Measurements from ENCODE around the gene RASL11A. TPM values are rescaled to one million over a fixed set of nuclear protein-coding genes. Genes with fewer than 3 reads are reported as not detected.

RASL11A gene
- total and polyA plus RNA-seq, 8 donors: 10.3 to 12.6 (median 12.2) TPM

GRCh38 chr13:27250833-27251165 is 19.8 kb upstream of the RASL11A start:
- intact Hi-C loops (cut with DNase I): no loop called here
- H3K36me3 ChIP-seq: peaks cover 0 to 24% of the 10 kb centered on the region in 2 donors

GRCh38 chr13:27251166-27252091 is 19.2 kb upstream of the RASL11A start, which contains the start of gene RPL21:
Gene RPL21 (plus strand): TSS chr13:27251558. CDS start chr13:27253777, 2,219 bp downstream.
- no peak for TF ChIP-seq CTCF (IDR thresholded peaks at IDR 0.05)
- peak; percentile 96 to 99 (median 98) for DNase-seq
- ATAC-seq: peak; percentile 97
- Histone ChIP-seq H3K27me3 (no peaks in the 10 kb centered on the region), H3K4me1 (peaks cover 16 to 51% of the 10 kb centered on the region in 2 donors), H3K27ac (peak within 1 kb of the TSS; percentile 97 to 98), H3K4me3 (peak within 1 kb of the TSS; percentile 92 to 94), H3K36me3 (peaks cover 0 to 30% of the 10 kb centered on the region in 2 donors), H3K9me3 (no peaks in the 10 kb centered on the region)
- intact Hi-C loops (cut with DNase I): no loop called here

More at GRCh38 chr13:27250833-27251165, 19.8 kb upstream of the RASL11A start:
- peaks cover 16 to 47% of the 10 kb centered on the region in 2 donors for H3K4me1 ChIP-seq
- ATAC-seq (no peak), DNase-seq (no peak)
- H3K27ac ChIP-seq: peak overlapping the region; percentile 97 to 98
- no peak for TF ChIP-seq CTCF (IDR thresholded peaks at IDR 0.05)
- H3K27me3 ChIP-seq: no peaks in the 10 kb centered on the region
- peak overlapping the region; percentile 92 to 94 for H3K4me3 ChIP-seq
- H3K9me3 ChIP-seq: no peaks in the 10 kb centered on the region

GRCh38 chr13:27252467-27252866 is 18.2 kb upstream of the RASL11A start:
- Histone ChIP-seq H3K4me1 (peaks cover 16 to 57% of the 10 kb centered on the region in 2 donors), H3K27me3 (no peaks in the 10 kb centered on the region), H3K9me3 (no peaks in the 10 kb centered on the region), H3K27ac (no peak overlapping the region), H3K4me3 (peak overlapping the region; percentile 92 to 94), H3K36me3 (peaks cover 0 to 40% of the 10 kb centered on the region in 2 donors)
- DNase-seq (no peak), ATAC-seq (no peak)
- intact Hi-C loops (cut with DNase I): no loop called here
- TF ChIP-seq CTCF (IDR thresholded peaks at IDR 0.05): no peak

GRCh38 chr13:27257233-27257568 is 13.4 kb upstream of the RASL11A start:
- DNase-seq (no peak), ATAC-seq (no peak)
- no peak overlapping the region for H3K27ac ChIP-seq
- H3K4me1 ChIP-seq: peaks cover 15 to 64% of the 10 kb centered on the region in 2 donors
- H3K9me3 ChIP-seq: no peaks in the 10 kb centered on the region
- no peak for TF ChIP-seq CTCF (IDR thresholded peaks at IDR 0.05)
- H3K36me3 ChIP-seq: peaks cover 0 to 62% of the 10 kb centered on the region in 2 donors
- intact Hi-C loops (cut with DNase I): no loop called here
- no peak overlapping the region for H3K4me3 ChIP-seq
- H3K27me3 ChIP-seq: no peaks in the 10 kb centered on the region

GRCh38 chr13:27257648-27258253 is 12.9 kb upstream of the RASL11A start:
- no peak overlapping the region for H3K4me3 ChIP-seq
- no peak for TF ChIP-seq CTCF (IDR thresholded peaks at IDR 0.05)
- no peak overlapping the region for H3K27ac ChIP-seq
- ATAC-seq (no peak), DNase-seq (no peak)
- H3K36me3 ChIP-seq: peaks cover 0 to 62% of the 10 kb centered on the region in 2 donors
- no peaks in the 10 kb centered on the region for H3K27me3 ChIP-seq
- intact Hi-C loops (cut with DNase I): no loop called here
- no peaks in the 10 kb centered on the region for H3K9me3 ChIP-seq
- H3K4me1 ChIP-seq: peaks cover 10 to 63% of the 10 kb centered on the region in 2 donors

Data from left lung (tissue), 10 donors.